Limb (tissue), 2 donors: Measurements from ENCODE around the gene RHD.
"Not testable (repeated sequence)": the region's sequence is repeated elsewhere in the genome, so short reads cannot be mapped to it uniquely, and the experiment has no call there.

Experiments used
- DNase-seq, 2 donors: peaks; one replicate each; pipeline ENCODE4 v3.0.0-alpha.2; 2016; ENCODE audit errors: extremely low spot score in 2 of 2

The RHD gene

DNA sequence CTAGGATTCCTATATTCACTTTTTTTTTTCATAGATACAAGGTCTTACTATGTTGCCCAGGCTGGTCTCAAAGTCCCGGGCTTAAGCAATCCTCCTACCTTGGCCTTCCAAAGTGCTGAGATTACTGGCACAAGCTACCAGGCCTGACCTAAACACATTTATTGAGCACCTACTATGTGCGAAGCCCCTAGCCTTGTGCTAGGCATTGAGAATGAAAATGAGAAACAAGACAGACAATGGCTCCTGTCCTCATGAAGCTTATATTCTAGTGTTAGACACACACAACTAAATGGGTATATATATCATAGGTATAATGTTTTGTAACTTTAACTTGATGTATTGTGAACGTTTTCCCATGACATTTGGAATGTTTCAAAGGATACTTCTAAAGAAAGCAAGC lies 77.3 kb downstream of the RHD start:
- DNase-seq = no peak

DNA sequence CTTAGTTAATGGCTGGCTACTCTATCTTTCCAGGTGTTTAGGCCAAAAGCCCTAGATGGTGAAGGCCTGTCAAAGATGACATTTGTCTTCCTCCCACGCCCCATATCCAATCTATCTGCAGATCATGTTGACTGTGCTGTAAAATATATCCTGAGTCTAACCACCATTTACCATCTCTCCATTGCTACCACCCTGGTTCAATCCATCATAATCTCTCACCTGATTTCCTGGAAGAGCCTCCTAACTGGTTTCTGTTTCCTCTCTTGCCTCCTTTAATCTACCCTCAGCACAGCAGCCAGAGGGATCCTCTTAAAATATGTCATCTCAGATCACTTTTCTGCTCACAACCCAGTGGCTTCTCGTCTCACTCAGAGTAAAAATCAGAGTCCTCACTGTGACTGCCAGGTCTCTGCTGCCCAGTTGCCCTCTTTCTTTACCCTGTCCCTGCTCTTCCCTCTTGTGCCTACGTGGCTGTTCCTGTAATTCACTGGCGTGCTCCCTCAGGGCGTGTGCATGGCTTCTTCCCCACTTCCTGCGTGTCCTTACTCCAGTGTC lies 83.6 kb downstream of the RHD start:
- no peak for DNase-seq

DNA sequence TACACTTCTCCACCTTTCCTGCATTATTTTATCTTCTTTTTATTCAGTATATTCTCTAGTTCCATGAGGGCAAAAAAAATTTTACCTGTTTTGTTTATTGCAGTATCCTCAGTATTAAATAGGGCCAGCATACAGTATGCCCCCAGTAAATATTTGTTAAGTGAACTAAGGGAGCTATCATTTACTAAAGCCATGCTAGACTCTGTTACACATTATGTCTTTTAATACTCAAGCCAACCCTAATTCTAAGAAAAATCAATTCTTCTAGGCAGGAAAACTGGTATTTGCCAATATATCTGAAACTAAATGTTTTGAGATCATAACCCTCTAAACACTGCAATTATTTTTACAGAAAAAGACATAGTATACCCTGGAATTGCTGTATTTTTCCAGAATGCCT lies 84.1 kb downstream of the RHD start:
- DNase-seq = no peak

DNA sequence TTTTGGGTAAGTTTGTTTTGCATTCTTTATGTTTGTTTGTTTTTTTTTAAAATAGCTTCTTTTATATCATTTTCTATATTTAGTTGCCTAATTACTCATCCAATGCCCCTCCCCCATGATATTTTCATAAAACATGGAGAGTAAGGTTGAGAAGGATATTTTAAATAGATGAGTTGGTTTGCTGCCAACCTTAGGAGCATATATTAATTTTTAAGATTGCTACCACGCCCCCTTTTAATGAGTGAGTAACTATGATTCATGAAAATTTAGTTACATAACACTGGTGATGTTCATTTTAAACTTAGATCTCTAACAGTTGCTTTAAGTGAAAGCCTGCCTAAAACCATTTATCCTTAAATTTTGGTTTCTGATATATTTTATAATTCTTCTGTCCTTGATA lies 84.5 kb downstream of the RHD start:
- DNase-seq = no peak

DNA sequence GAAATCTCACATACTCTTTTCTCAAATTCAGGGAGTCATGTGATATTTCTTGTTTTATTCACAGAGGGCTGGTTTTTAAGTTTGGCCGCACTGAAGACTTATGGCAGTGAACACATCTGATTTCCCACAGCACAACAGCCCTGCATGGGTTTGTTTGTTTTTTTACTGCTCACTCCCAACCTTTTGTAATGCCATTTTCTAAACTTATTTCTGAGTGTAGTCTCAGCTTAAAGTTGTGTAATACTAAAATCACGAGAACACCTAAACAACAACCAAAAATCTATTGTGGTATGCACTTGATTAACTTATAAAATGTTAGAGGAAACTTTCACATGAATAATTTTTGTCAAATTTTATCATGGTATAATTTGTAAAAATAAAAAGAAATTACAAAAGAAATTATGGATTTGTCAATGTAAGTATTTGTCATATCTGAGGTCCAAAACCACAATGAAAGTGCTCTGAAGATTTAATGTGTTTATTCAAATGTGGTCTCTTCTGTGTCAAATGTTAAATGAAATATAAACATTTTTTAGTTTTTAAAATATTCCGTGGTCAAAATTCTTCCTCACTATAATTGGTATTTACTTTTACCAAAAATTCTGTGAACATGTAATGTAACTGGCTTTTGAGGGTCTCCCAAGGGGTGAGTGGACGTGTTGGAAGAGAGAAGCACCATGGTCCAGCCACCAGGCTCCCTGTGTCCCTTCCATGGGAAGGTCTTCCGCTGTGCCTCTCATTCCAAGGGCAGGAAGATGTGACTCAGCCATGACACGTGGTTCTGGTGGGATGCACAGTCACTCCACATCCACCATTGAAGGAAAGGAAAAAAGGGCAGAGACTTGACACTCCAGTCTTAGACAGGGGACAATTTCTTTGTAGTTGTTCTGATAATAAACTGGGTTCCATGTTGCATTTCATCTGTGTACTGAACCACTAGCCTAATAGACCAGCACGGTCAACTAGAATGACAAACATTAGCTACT lies 88.6 kb downstream of the RHD start:
- DNase-seq = no peak

DNA sequence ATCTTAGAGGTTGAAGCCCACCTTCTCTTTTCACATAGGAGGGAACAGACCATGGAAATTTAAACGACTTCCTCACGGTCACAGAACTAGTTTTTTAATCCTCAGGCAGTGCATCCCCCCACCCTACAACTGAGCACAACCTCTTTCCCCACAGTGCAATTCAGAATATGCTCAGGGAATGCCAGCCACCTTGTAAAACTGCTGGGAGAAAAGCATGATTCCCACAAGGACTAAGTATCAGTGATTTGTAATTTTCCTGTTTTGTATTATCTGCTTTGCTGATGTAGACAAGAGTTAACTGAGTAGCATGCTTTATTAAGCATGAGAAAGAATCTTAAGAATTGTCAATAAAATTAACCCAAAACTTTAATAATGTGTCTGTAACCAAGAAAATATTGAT lies 89.6 kb downstream of the RHD start:
- DNase-seq = no peak

DNA sequence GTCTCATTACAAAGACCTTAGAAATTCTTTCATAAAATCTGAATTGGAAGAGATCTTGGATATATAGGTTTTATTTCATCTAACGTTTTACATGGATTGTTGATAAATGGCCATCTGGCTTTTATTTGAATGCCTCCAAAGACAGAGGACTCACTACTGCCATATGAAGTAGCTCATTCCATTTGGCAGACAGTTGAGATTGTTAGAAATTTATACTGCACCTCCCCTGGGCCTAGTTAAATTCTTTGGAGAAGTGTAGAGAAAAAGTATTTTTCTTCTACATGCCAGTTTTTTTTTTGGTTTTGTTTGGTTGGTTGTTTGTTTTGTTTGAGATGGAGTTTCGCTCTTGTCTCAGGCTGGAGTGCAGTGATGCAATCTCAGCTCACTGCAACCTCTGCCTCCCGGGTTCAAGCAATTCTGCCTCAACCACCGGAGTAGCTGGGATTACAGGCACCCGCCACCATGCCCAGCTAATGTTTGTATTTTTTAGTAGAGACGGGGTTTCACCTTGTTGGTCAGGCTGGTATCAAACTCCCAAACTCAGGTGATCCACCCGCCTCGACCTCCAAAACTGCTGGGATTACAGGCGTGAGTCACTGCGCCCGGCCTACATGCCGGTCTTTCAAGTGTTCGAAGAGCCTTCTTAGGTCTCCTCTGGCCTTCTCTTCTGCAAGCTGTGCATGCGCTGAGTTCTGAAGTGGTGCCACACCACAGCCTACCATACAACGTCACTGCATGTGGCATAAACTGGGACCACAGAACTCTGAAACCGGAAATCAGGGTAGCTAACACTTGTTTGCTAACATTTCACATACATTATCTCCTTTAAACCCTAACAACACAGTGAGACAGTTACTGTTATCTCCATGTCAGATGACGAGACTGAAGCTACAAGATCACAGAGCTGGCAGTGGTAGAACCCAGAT lies 90.6 kb downstream of the RHD start:
- DNase-seq = not testable (repeated sequence)

DNA sequence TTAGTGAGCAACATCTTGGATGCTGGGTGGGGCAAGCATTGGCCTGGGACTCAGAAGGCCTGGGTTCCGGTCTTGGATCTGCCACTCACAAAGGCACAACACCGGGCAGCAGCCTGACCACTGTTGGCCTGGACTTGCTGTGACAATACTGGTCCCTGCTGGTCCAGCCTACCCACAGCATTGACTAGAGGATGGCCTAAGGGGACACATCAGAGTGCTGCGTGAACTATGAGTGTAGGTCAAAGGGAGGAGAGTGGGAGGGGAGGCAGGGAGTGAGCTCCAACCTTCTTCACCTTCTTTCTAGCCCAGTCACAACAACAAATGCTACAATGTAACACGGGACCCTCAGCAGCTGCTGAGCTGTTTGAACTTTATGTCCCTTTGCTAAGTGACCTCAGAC lies 96.9 kb downstream of the RHD start:
- no peak for DNase-seq

DNA sequence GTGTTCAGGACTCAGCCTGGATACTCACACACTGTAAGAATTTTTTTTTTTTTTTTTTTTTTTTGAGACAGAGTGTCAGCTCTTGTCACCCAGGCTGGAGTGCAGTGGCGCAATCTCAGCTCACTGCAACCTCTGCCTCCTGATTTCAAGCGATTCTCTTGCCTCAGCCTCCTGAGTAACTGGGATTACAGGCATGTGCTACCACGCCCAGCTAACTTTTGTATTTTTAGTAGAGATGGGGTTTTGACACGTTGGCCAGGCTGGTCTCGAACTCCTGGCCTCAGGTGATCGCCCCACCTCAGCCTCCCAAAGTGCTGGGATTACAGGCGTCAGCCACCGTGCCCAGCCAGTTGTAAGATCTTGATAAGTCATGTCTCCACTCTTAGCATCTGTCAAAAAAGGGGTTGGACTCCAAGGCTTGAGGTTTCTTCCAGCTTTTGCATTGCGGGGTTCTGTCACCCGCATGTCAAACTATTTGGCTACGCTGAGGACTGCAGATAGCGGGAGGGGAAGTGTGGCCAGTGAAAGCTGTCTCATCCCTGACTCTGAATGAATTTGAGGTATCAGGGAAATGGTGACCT lies 97.5 kb downstream of the RHD start:
- DNase-seq = not testable (repeated sequence)

DNA sequence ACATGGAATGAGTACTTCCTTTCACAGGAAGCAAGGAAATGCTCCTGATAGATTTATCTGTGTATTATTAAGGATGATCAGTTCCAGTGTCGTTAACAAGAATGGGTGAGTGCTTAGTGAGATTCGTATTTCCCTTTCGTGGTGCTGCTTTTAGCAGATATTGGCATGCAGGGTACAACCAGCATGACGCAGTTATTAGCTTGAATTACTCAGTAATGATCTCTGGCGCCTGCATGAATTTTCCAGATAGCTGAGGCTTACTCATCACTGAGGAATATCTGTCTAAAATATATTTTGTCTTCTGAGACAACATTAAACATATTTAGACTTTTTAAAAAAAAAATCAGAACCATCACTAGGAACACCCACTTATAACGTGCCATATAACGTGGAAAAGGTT lies 99.4 kb downstream of the RHD start:
- not testable (repeated sequence) for DNase-seq

DNA sequence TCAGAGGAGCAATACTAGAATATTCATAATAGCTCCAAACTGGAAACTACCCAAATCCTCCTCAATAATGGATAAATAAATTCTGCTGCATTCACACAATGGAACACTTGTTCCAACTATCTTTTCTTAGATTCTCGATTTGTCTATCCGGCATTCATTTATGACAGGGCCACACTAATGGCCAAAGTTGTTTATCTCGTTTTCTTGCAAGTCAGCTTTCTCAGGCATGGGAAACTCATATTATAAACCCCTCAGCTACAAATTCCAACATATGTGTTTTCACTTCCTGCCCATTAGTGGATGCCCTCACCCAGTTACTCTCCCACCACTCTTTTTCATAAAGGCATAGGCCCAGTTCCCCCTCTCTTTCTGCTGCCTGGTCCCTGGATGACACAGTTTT lies 106.1 kb downstream of the RHD start:
- not testable (repeated sequence) for DNase-seq
